KOPT-K1 (cell line): ENCODE results near the gene ABL2.
"Not testable (repeated sequence)": the region's sequence is repeated elsewhere in the genome, so short reads cannot be mapped to it uniquely, and the experiment has no call there.

Source experiments
- H3K27ac ChIP-seq: fragments of 200-600 bp; sonication (generic); 2 replicates; pipeline ENCODE4 v1.5.1; 2016; ENCODE audit warnings: antibody characterized with exemption, mild to moderate bottlenecking, low read depth, low read length; ENCODE audit not compliant: poor library complexity, severe bottlenecking
- H3K36me3 ChIP-seq: fragments of 200-600 bp; sonication (generic); 2 replicates; pipeline ENCODE4 v1.5.1; 2017; ENCODE audit warnings: antibody characterized with exemption, mild to moderate bottlenecking, low read length, moderate library complexity; ENCODE audit not compliant: insufficient read depth
- H3K9me3 ChIP-seq: fragments of 200-600 bp; sonication (generic); 2 replicates; pipeline ENCODE4 v1.5.1; 2017; ENCODE audit warnings: antibody characterized with exemption, low read length, mild to moderate bottlenecking; ENCODE audit not compliant: insufficient read depth, poor library complexity, severe bottlenecking

Gene ABL2

DNA sequence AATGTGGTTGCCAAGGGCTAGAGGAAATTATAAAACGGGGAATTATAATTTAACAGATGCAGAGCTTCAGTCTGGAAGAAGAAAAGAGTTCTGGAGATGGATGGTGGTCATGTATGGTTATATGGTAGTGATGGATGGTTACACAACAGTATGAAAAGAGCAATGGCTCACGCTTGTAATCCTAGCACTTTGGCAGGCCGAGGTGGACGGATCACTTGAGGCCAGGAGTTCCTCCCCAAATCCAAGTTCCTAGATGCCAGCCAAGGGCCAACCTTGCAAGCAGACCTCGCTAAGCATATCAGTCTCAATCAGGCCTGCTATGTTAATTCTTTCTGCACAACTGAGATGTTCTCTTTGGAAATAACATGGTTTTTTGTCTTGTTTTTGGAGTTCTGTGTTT is 33.6 kb downstream of the ABL2 start:
- not testable (repeated sequence) for H3K27ac ChIP-seq, H3K36me3 ChIP-seq, H3K9me3 ChIP-seq

- Histone ChIP-seq H3K27ac (no peak overlapping the region), H3K9me3 (no peaks in the 10 kb centered on the region), H3K36me3 (no peaks in the 10 kb centered on the region)
Observed at GRCh38 chr1:179195376-179195775, 34.1 kb downstream of the ABL2 start.

DNA sequence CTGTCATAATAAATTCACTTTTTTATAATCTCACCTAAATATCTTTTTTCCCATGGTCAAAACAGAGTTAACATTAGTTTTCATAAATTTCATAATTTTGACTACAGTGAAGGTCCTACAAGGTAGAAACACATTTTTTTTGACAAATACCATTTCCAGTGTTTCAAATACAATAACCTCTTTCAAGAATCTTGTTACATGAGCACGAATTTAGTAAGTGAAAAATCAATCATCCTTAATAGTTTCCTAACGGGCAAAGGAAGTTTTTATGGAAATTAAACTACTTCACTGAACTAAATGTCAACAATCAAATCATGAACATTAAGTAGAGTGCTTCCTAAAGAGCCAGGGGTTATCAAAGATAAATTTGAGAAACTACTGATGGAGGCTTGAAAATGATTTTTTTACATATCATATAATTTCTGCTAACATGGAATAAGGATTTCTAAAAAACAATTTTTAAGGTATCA is 35.4 kb downstream of the ABL2 start:
- H3K27ac ChIP-seq = no peak overlapping the region
- no peaks in the 10 kb centered on the region for H3K9me3 ChIP-seq
- no peaks in the 10 kb centered on the region for H3K36me3 ChIP-seq

DNA sequence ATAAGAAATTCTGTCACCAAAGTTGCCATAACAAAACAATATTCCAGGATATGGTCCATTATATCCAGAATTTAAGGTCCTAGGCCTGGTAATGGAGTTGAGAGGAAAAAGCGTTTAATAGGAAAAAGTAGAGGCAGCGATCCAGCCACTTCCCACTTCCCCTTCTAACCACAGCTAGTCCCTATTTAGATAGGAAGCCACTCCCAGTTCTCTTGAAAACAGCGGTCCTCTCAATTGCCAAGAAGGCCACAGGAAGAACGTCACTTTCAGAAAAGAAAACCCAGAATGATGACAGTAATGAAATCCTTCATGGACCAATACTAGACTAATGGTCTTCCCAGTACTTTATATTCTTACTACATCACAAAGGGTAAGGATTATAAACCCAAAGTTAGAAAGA is 38.6 kb downstream of the ABL2 start:
- no peak overlapping the region for H3K27ac ChIP-seq
- H3K9me3 ChIP-seq = no peaks in the 10 kb centered on the region
- H3K36me3 ChIP-seq = no peaks in the 10 kb centered on the region

GRCh38 chr1:179187735-179188471 is 41.6 kb downstream of the ABL2 start:
- H3K27ac ChIP-seq = no peak overlapping the region
- no peaks in the 10 kb centered on the region for H3K36me3 ChIP-seq
- no peaks in the 10 kb centered on the region for H3K9me3 ChIP-seq

DNA sequence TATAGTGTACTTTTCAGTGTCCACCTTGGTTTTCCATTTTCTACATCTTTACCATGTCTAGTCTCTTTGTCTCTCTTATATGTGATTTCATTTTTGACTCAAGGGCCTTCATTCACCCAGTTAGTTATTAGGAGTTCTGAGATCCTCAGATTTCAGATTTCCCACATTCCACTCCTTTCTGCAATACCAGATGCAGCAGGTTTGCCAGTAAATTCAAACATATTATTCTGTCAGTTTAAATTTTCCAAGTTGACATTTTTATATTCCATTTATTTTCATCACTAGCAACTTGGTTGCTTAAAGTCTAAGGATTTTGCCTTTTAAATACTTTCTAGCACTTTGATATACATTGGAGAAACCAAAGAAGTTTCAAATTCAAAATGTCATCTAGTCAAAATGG is 42.4 kb downstream of the ABL2 start:
- Histone ChIP-seq H3K9me3 (no peaks in the 10 kb centered on the region), H3K36me3 (no peaks in the 10 kb centered on the region), H3K27ac (no peak overlapping the region)

- H3K36me3 ChIP-seq = no peaks in the 10 kb centered on the region
- H3K27ac ChIP-seq = no peak overlapping the region
- H3K9me3 ChIP-seq = no peaks in the 10 kb centered on the region
Observed at GRCh38 chr1:179184403-179184802, 45.1 kb downstream of the ABL2 start.

DNA sequence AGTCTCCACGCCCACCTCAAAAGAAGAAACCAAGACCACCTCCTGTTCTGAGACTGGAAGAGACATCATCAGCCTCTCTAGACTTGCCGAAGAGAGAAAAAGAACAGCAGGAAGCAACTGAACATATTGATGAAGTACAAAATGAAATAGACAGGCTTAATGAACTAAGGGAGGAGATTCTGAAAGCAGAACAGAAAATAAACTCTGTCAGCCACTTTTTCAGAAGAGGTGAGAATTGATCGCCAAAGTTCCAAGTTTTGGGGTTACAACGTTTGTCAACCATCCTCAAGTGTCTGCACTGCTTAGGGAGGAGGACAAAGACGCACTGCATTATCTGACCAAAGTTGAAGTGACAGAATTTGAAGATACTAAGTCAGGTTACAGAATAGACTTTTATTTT is 45.6 kb downstream of the ABL2 start:
- no peaks in the 10 kb centered on the region for H3K9me3 ChIP-seq
- no peak overlapping the region for H3K27ac ChIP-seq
- H3K36me3 ChIP-seq = no peaks in the 10 kb centered on the region

DNA sequence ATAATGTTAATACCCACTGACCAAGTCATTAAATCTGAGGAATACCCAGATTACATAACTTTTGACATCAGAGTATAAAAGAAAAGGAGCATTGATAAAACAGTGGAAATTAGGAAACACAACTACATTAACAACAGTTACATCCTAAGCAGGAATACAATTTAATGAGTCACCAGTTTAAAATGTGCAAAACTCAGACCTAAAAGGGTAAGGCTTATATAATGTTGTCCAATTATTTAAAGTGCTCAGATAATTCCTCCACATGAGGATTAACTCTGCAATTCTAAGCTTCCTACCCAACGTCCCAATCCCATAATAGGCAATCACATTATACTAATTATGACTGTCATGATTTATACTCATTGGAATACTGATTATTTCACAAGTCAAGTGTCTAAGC is 50.5 kb downstream of the ABL2 start:
- no peaks in the 10 kb centered on the region for H3K36me3 ChIP-seq
- no peak overlapping the region for H3K27ac ChIP-seq
- no peaks in the 10 kb centered on the region for H3K9me3 ChIP-seq

DNA sequence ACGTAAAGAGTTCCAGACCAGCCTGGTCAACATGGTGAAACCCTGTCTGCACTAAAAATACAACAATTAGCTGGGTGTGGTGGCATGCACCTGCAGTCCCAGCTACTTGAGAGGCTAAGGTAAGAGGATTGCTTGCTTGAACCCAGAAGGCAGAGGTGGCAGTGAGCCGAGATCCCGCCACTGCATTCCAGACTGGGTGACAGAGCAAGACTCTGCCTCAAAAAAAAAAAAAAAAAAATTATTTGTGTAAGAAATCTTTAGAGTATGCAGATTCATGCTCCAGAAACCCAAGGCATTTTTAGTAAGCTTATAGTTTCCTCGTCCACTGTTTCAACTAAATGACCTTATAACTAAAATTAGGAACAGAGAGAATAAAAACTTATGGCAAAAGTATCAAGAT is 51.3 kb downstream of the ABL2 start:
- no peaks in the 10 kb centered on the region for H3K9me3 ChIP-seq
- no peak overlapping the region for H3K27ac ChIP-seq
- no peaks in the 10 kb centered on the region for H3K36me3 ChIP-seq

DNA sequence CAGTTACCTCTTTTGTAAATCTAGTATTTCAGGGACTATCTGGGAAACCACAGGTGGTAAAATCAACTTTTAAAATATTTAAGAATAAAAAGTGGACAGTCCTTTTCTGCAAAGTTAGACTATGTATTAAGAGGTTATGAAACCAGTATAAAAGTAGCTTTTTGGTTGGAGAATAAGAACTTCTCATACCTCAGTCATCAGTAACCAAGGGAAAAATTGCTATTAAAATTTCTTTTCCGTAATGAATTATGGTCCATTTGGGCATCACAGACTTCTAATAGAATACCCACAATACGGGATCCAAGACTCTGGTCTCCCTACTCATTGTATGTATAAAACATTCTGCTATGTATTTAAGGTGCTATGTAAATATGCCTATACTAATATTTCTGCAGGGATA is 51.9 kb downstream of the ABL2 start:
- H3K9me3 ChIP-seq = no peaks in the 10 kb centered on the region
- H3K27ac ChIP-seq = no peak overlapping the region
- H3K36me3 ChIP-seq = no peaks in the 10 kb centered on the region

DNA sequence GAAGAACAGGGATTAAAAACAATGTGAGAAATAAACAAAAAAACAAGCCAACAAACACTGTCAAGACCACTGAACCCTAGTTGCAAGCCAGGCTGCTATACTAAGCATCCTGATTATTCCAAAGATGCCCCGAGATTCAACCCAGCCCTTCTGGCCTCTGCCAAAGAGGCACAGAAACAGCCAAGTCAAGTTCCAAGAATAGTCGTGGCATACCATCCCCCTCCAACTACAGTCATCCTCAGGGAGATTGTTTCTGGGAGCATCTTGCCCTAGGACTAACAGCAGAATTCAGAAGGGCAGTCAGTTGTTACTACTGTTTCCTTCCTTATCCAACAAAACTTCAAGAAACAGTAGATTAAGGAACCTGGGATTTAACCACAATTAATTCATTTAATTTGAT is 52.3 kb downstream of the ABL2 start:
- no peak overlapping the region for H3K27ac ChIP-seq

DNA sequence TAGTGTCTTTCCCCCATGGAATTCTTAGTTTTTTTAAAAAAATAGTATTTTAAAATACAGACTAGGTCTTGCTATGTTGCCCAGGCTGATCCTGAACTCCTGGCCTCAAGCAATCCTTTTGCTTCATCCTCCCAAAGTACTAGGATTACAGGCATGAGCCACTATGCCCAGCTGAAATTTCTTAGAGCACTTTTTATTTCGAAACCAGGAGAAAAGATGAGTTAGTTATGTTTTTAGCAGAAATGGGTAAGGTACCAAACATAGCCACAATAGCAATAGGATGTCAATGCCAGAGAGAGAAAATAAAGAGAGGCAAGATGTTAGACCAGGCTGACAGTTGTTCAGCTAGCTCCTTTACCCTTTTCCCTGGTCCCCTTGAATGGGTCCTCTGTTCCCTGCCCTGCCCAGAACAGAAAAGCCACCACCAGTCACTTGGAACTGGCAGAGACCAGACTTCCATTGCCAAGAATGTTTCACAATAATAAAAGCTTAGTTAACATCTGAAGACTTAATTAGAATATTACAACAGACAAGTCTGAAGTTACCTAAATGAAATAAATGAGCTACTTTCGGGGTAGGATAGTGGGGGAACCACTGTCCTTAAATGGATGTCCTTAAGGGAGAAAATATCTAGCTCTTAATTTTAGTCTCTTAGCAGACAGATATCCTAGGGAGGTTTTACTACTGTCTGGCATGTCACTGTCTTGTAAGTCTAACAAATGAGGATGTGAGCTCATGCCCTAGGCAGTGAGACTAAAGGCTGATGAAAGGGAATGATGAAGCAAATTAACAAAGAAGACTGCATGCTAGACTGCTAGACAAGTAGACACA is 54.3 kb downstream of the ABL2 start:
- Histone ChIP-seq H3K36me3 (no peaks in the 10 kb centered on the region), H3K9me3 (no peaks in the 10 kb centered on the region), H3K27ac (no peak overlapping the region)

More for the DNA sequence above, 52.3 kb downstream of the ABL2 start:
- Histone ChIP-seq H3K9me3 (no peaks in the 10 kb centered on the region), H3K36me3 (no peaks in the 10 kb centered on the region)

DNA sequence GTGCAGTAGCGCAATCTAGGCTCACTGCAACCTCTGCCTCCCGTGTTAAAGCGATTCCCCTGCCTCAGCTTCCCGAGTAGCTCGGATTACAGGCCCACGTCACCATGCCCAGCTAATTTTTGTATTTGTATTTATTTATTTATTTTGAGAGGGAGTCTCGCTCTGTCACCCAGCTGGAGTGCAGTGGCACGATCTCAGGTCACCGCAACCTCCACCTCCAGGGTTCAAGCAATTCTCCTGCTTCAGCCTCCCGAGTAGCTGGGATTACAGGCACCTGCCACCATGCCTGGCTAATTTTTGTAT is 59.1 kb downstream of the ABL2 start:
- H3K9me3 ChIP-seq, H3K27ac ChIP-seq, H3K36me3 ChIP-seq: not testable (repeated sequence)

DNA sequence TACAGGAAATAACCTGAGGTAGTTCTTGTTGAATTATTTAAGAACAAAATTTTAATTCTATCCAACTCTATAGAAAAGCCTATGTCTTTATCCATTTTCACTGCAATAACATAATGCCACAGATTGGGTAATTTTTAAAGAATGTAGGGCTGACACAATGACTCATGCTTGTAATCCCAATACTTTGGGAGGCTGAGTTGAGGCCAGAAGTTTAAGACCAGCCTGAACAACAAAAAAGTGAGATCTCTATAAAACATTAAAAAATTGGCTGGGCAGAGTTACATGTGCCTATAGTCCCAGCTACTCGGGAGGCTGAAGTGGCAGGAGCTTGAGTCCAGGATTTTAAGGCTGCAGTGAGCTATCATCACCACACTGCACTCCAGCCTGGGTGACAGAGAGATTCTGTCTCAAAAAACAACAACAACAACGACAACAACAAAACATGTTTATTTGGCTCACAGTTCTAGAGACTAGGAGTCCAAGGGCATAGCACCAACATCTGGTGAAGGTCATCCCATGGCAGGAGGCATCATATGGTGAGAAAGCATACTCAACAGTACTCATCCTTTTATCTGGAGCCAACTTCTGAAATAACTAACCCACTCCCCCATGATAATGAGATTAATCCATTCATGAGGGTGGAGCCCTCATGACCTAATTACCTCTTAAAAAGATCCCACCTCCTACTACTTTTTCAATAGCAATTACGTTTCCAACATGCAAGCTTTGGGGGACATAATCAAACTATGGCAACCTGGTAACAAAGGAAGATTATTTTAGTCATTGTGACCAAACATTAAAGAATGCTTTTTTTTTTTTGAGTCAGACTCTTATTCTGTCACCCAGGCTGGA is 59.6 kb downstream of the ABL2 start:
- no peaks in the 10 kb centered on the region for H3K9me3 ChIP-seq
- H3K27ac ChIP-seq = no peak overlapping the region
- no peaks in the 10 kb centered on the region for H3K36me3 ChIP-seq
